Stomach smooth muscle (tissue), 2 donors: ENCODE results near the gene PPBP.
"Not testable (repeated sequence)": the region's sequence is repeated elsewhere in the genome, so short reads cannot be mapped to it uniquely, and the experiment has no call there.

ENCODE experiments used
- H3K27ac ChIP-seq: one replicate; pipeline ENCODE4 v1.7.0; 2013; ENCODE audit warnings: mild to moderate bottlenecking, low read length, inconsistent platforms
- H3K27me3 ChIP-seq, 2 donors: one replicate each; pipeline ENCODE4 v1.7.0; 2013; ENCODE audit warnings: low read length in 2 of 2; ENCODE audit not compliant: insufficient read depth in 2 of 2, control insufficient read depth in 1 of 2
- H3K36me3 ChIP-seq, 2 donors: one replicate each; pipeline ENCODE4 v1.7.0; 2013; ENCODE audit warnings: low read length in 2 of 2; ENCODE audit not compliant: control insufficient read depth in 2 of 2, insufficient read depth in 2 of 2
- H3K4me1 ChIP-seq: one replicate; pipeline ENCODE4 v1.7.0; 2013; ENCODE audit warnings: low read length; ENCODE audit not compliant: control insufficient read depth, insufficient read depth
- H3K4me3 ChIP-seq, 2 donors: one replicate each; pipeline ENCODE4 v1.7.0; 2013; ENCODE audit warnings: low read length in 2 of 2
- H3K9ac ChIP-seq, 2 donors: one replicate each; pipeline ENCODE4 v1.7.0; 2013; ENCODE audit warnings: low read length in 2 of 2, mild to moderate bottlenecking in 1 of 2
- H3K9me3 ChIP-seq, 2 donors: one replicate each; pipeline ENCODE4 v1.7.0; 2013; ENCODE audit warnings: low read length in 2 of 2; ENCODE audit not compliant: control insufficient read depth in 2 of 2
- donor health status: healthy.
- donor health status: Pancreatic carcinoma.

PPBP gene

DNA sequence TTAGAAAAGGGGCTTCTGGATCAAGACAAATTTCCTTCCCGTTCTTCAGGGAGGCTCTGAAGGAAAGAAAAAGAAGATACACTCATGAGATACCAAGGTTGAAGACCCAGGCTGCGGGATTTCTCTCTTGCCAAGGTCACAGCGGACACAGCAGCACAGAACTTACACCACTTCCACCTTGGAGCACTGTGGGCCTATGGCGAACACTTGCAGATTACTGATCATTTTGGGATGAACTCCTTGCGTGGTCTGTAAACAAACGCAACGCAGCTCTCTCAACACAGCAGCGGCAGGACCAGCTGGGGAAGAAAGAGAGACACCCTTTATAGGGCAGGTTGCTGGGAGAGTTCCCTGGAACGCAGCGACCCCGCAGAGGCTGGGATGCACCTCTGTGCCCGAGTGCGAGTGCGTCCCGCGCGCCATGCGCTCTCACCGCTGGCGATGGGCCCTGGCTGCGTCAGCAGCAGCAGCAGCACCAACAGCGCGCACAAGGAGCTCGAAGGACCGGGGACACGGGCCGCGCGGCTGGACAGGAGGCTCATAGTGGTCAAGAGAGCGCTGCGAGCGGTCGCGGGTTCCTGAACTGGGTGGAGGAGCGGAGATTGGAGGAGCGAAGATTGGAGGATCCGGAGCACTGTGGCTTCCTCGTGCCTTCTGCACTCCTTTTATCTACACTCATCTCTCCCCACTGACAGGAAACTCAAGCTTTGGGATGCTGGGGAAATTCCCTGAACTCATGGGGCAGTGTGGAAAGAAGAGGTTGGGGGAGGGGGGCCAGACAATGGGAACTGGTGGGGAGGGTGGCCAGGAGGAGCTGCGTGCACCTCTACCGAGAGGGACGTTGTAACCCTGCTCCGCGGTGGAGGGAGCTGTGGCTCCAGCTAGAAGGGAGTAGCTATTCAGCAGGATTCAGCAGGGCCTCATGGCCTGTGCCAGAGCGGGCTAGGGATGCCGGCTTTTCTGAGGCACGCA is 10.3 kb upstream of the PPBP start, which contains the start of gene CXCL5:
Gene CXCL5 (minus strand): TSS at position 638 of the 972 bp plus-strand sequence. CDS start 96 bp downstream, at position 542.
- Histone ChIP-seq H3K27me3 (peaks cover 0 to 2% of the 10 kb centered on the region in 2 donors), H3K9ac (no peak within 1 kb of the TSS), H3K4me1 (peaks cover 4% of the 10 kb centered on the region), H3K36me3 (no peaks in the 10 kb centered on the region), H3K4me3 (peak within 1 kb of the TSS; percentile 31 to 54), H3K9me3 (no peaks in the 10 kb centered on the region), H3K27ac (no peak within 1 kb of the TSS)

DNA sequence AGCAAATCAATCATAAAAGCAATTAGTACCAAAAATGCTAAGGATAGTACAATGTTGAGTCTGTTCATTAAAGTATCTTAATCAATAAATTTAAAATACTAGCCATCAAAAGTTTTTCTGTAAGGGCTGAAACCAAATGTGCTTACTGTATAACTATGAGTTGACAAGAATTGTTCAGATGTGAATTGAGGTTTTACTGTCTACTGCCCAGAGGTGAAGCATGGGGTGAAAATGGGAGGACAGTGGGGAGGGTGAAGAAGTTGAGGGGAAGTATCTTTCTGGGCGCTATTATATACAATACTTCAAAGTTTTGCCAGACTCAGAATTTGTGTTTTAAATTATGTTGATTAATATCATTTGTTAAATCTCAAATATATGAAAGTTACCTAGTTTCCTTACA is 4.1 kb upstream of the PPBP start:
- Histone ChIP-seq H3K9me3 (no peaks in the 10 kb centered on the region), H3K36me3 (no peaks in the 10 kb centered on the region), H3K4me1 (no peaks in the 10 kb centered on the region), H3K9ac (no peak overlapping the region), H3K27me3 (no peaks in the 10 kb centered on the region), H3K4me3 (no peak overlapping the region), H3K27ac (no peak overlapping the region)

- H3K27me3 ChIP-seq = no peaks in the 10 kb centered on the region
- no peaks in the 10 kb centered on the region for H3K9me3 ChIP-seq
- no peaks in the 10 kb centered on the region for H3K36me3 ChIP-seq
- H3K9ac ChIP-seq = no peak overlapping the region
- no peak overlapping the region for H3K4me3 ChIP-seq
- H3K27ac ChIP-seq = no peak overlapping the region
- H3K4me1 ChIP-seq = no peaks in the 10 kb centered on the region
Measured at GRCh38 chr4:73991742-73992000, 3.7 kb upstream of the PPBP start.

- no peaks in the 10 kb centered on the region for H3K9me3 ChIP-seq
- no peak overlapping the region for H3K27ac ChIP-seq
- H3K4me1 ChIP-seq = no peaks in the 10 kb centered on the region
- no peak overlapping the region for H3K9ac ChIP-seq
- H3K27me3 ChIP-seq = no peaks in the 10 kb centered on the region
- no peaks in the 10 kb centered on the region for H3K36me3 ChIP-seq
- H3K4me3 ChIP-seq = no peak overlapping the region
Measured at GRCh38 chr4:73990988-73991741, 3.2 kb upstream of the PPBP start.

DNA sequence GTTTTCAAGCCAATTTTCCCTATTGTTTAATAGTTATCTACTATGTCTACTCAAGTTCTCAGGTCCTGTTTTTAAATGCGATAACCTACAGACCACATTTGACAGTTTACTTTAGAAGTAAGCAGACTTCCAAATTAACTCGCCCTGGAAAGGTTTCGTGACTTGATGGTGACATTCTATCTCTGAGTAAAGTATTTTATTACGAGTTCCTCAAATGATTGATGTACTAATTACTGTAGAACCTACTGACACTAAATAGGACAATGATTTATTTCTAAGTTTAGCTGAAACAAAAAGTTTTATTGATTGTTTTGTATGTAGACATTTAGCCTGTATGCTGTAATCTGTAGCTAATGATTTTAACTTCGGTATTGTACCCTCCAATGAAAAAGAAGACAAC is 1.9 kb upstream of the PPBP start:
- no peak overlapping the region for H3K27ac ChIP-seq
- no peaks in the 10 kb centered on the region for H3K4me1 ChIP-seq
- no peak overlapping the region for H3K9ac ChIP-seq
- no peaks in the 10 kb centered on the region for H3K9me3 ChIP-seq
- no peaks in the 10 kb centered on the region for H3K36me3 ChIP-seq
- H3K4me3 ChIP-seq = no peak overlapping the region
- no peaks in the 10 kb centered on the region for H3K27me3 ChIP-seq

DNA sequence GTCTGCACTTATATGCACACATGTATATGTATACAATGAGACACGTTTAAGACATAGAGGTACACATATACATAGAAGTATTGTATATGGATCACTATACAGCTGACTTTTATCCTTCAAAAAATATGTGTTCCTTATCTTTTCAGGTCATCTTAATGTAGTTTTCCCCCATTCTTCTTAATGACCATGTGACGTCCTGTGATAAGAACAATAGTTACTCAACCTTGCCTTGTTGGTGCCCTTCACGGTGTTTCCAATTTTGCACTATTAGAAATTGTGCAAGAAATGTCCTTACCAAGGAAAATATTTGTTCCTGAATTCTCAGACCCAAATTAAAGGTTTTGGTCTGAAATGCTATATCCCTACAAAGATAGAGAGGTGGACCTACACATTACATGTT is 1.0 kb upstream of the PPBP start:
- H3K4me3 ChIP-seq = no peak overlapping the region
- H3K27ac ChIP-seq = no peak overlapping the region
- no peaks in the 10 kb centered on the region for H3K9me3 ChIP-seq
- H3K9ac ChIP-seq = no peak overlapping the region
- H3K36me3 ChIP-seq = no peaks in the 10 kb centered on the region
- H3K4me1 ChIP-seq = no peaks in the 10 kb centered on the region
- H3K27me3 ChIP-seq = no peaks in the 10 kb centered on the region

DNA sequence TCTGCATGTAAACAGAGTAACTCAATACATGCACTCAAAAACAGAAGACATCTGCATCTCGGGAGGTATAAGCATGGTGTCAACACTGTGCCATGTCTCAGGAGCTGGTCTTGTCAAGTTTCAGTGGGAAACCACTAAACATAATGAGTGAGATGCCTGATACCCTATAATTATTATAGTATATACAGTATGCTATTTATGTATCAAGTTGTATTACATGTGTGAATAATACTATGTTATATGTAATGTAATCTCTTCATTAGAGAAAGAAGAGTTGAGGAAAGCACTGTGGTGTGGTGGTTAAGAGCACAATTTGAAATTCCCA is 2.5 kb downstream of the PPBP start:
- Histone ChIP-seq H3K36me3 (no peaks in the 10 kb centered on the region), H3K9ac (no peak overlapping the region), H3K27ac (no peak overlapping the region), H3K4me3 (no peak overlapping the region), H3K27me3 (peaks cover 0 to 2% of the 10 kb centered on the region in 2 donors), H3K4me1 (no peaks in the 10 kb centered on the region), H3K9me3 (no peaks in the 10 kb centered on the region)

DNA sequence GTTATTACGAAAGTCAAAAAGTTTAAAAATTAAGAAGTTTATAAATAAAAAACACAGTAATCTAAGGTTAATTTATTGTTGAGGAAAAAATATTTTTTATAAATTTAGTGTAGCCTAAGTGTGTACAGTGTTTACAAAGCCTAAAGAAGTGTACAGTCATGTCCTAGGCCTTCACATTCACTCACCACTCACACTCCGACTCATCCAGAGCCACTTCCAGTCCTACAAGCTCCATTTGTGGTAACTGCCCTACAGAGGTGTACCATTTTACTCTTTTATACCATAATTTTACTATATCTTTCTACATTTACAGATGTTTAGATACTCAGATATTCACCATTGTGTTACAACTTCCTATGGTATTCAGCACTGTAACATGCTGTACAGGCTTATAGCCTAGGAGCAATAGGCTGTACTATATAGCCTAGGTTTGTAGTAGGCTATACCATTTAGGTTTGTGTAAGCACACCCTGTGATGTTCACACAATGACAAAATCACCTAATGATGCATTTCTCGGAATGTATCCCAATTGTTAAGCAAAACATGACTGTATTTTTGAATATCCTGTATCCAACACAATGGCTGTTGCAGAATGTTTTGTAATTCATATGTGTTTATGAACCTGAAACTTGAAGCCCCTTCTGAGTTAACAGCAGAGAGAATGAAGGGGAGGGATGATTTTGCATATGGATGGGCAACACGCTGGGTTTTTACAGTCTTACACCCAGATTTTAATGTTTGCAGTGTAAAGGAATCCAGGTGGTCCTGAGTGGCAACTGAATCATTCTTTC is 3.1 kb downstream of the PPBP start:
- Histone ChIP-seq H3K4me1 (no peaks in the 10 kb centered on the region), H3K4me3 (no peak overlapping the region), H3K27ac (no peak overlapping the region), H3K36me3 (no peaks in the 10 kb centered on the region), H3K9me3 (no peaks in the 10 kb centered on the region), H3K27me3 (peaks cover 0 to 2% of the 10 kb centered on the region in 2 donors), H3K9ac (no peak overlapping the region)

DNA sequence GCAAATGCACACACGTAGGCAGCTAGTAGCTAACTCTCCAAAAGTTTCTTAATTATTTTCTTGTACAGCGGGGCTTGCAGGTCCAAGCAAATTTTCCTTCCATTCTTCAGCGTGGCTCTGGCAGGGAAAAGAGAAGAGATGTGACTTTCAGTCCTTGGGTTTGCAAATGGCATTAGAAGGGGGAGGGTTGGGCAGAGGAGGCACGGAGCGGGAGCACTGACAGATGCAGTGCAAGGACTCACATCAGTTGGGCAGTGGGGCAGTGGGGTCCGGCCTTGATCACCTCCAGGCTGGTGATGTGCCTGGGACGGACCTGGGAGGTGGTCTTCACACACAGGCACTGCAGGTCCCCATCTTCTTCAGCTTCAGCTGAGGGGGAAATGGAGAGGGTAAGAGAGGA is 6.8 kb downstream of the PPBP start:
- H3K4me1 ChIP-seq, H3K36me3 ChIP-seq, H3K9me3 ChIP-seq, H3K27ac ChIP-seq, H3K27me3 ChIP-seq, H3K9ac ChIP-seq, H3K4me3 ChIP-seq: not testable (repeated sequence)

DNA sequence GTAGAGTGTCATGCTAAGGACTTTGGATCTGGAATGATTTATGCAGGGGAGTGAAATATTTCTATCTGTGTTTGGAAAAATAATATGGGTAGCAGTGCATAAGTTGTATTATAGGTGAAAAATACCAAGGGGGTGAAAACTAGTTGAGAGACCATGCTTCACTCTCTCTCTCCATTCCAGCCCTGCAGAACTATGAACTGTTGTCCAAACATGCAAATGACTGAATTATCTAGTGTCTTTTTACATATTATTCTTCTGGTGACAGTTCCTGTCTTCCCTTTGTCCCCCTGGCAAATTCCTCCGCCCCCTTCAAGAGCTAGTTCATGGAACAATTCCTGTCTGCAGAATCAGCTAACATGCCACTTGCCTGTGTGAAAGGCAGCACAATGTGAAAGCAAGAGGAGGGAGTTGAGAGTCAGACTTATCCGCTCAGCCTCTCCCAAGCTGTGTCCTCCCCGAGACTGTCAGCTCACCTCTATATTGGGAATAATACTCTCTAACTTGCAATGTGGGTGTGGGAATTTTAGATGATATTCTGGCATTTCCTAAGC is 8.5 kb downstream of the PPBP start:
- Histone ChIP-seq H3K36me3 (no peaks in the 10 kb centered on the region), H3K4me3 (no peak overlapping the region), H3K4me1 (no peaks in the 10 kb centered on the region), H3K9ac (no peak overlapping the region), H3K9me3 (no peaks in the 10 kb centered on the region), H3K27me3 (peaks cover 0 to 2% of the 10 kb centered on the region in 2 donors), H3K27ac (no peak overlapping the region)
